Measurements from ENCODE around the gene SUCLG1.

The SUCLG1 gene

GRCh38 chr2:84491741-84492140, 32.7 kb upstream of the SUCLG1 start:
- no peak overlapping the region for H3K27ac ChIP-seq (ENCODE audit: extremely low read depth, low read depth, low read length)
- no peaks in the 10 kb centered on the region for H3K36me3 ChIP-seq (ENCODE audit: control insufficient read depth in 2 of 2, insufficient read depth in 1 of 2, low read length in 2 of 2)
- TF ChIP-seq ZNF658 (tag by site-specific recombination; IDR thresholded peaks at IDR 0.05) = no peak
- no peak for TF ChIP-seq ZNF521 (tag by site-specific recombination; IDR thresholded peaks at IDR 0.05)
- no peak for TF ChIP-seq YY2 (tag by site-specific recombination; IDR thresholded peaks at IDR 0.05)
- no peak for TF ChIP-seq KLF17 (tag by site-specific recombination; IDR thresholded peaks at IDR 0.05)
- TF ChIP-seq WT1 (tag by site-specific recombination; IDR thresholded peaks at IDR 0.05) = no peak
- no peak for TF ChIP-seq SP7 (tag by site-specific recombination; IDR thresholded peaks at IDR 0.05)
- TF ChIP-seq HOXA7 (CRISPR knock-in tag; IDR thresholded peaks at IDR 0.05; ENCODE audit: borderline replicate concordance) = no peak
- TF ChIP-seq ZFP3 (tag by site-specific recombination; IDR thresholded peaks at IDR 0.05; ENCODE audit: low read depth) = no peak
- no peak for TF ChIP-seq ZNF239 (tag by site-specific recombination; IDR thresholded peaks at IDR 0.05)
- TF ChIP-seq ZFP69B (tag by site-specific recombination; IDR thresholded peaks at IDR 0.05) = no peak
- no peak for TF ChIP-seq ZSCAN16 (tag by site-specific recombination; IDR thresholded peaks at IDR 0.05)
- no peak for TF ChIP-seq ZNF585B (tag by site-specific recombination; IDR thresholded peaks at IDR 0.05)
- H3K9me3 ChIP-seq (ENCODE audit: control insufficient read depth, insufficient read depth, low read depth, low read length) = no peaks in the 10 kb centered on the region
- no peaks in the 10 kb centered on the region for H3K4me1 ChIP-seq (ENCODE audit: control insufficient read depth, insufficient read depth, low read length)
- H3K4me3 ChIP-seq (ENCODE audit: low read depth, low read length) = no peak overlapping the region
- POLR2A ChIA-PET = no interaction called here
- CTCF ChIA-PET = interaction anchor here (0.6 to 1.7 kb wide), 3 partner anchors 10 to 563 kb away, joined by 3 to 7 read pairs (median 3); no protein-coding TSS in a partner anchor

- H3K9me3 ChIP-seq (ENCODE audit: control insufficient read depth, insufficient read depth, low read depth, low read length) = no peaks in the 10 kb centered on the region
- peaks cover 3% of the 10 kb centered on the region; the same call in 1 of the 2 replicates for H3K4me1 ChIP-seq (ENCODE audit: control insufficient read depth, insufficient read depth, low read length)
- ChIA-PET CTCF (interaction anchor here (0.6 to 1.7 kb wide), 5 partner anchors 9 to 564 kb away, joined by 3 to 7 read pairs (median 3); no protein-coding TSS in a partner anchor), POLR2A (no interaction called here)
- H3K4me3 ChIP-seq (ENCODE audit: low read depth, low read length) = no peak overlapping the region
- TF ChIP-seq ZNF623 (tag by site-specific recombination; IDR thresholded peaks at IDR 0.05) = no peak
- no peak for TF ChIP-seq PRDM10 (tag by site-specific recombination; IDR thresholded peaks at IDR 0.05)
- H3K36me3 ChIP-seq (ENCODE audit: control insufficient read depth in 2 of 2, insufficient read depth in 1 of 2, low read length in 2 of 2) = no peaks in the 10 kb centered on the region
- H3K27ac ChIP-seq (ENCODE audit: extremely low read depth, low read depth, low read length) = no peak overlapping the region
Measured at GRCh38 chr2:84491256-84491655, 32.2 kb upstream of the SUCLG1 start.

GRCh38 chr2:84487298-84487996, 28.4 kb upstream of the SUCLG1 start:
- H3K27ac ChIP-seq (ENCODE audit: extremely low read depth, low read depth, low read length) = no peak overlapping the region
- no peak overlapping the region for H3K4me3 ChIP-seq (ENCODE audit: low read depth, low read length)
- no peak for TF ChIP-seq ZBTB8A (tag by site-specific recombination; IDR thresholded peaks at IDR 0.05)
- no peak for TF ChIP-seq YY2 (tag by site-specific recombination; IDR thresholded peaks at IDR 0.05)
- TF ChIP-seq ZNF654 (tag by site-specific recombination; IDR thresholded peaks at IDR 0.05; ENCODE audit: low read depth) = no peak
- no peak for TF ChIP-seq ZNF529 (tag by site-specific recombination; IDR thresholded peaks at IDR 0.05; ENCODE audit: insufficient replicate concordance)
- no peak for TF ChIP-seq ZNF280C (tag by site-specific recombination; IDR thresholded peaks at IDR 0.05)
- TF ChIP-seq ZNF623 (tag by site-specific recombination; IDR thresholded peaks at IDR 0.05) = no peak
- TF ChIP-seq ZNF561 (tag by site-specific recombination; IDR thresholded peaks at IDR 0.05; ENCODE audit: borderline replicate concordance) = no peak
- no peak for TF ChIP-seq ZNF704 (tag by site-specific recombination; IDR thresholded peaks at IDR 0.05)
- no peak for TF ChIP-seq ZNF48 (tag by site-specific recombination; IDR thresholded peaks at IDR 0.05)
- ChIA-PET CTCF (interaction anchor here (0.6 kb wide), 1 partner anchor 147 kb away, joined by 3 read pairs; no protein-coding TSS in a partner anchor), POLR2A (no interaction called here)
- H3K36me3 ChIP-seq (ENCODE audit: control insufficient read depth in 2 of 2, insufficient read depth in 1 of 2, low read length in 2 of 2) = no peaks in the 10 kb centered on the region
- peaks cover 3% of the 10 kb centered on the region; the same call in 1 of the 2 replicates for H3K4me1 ChIP-seq (ENCODE audit: control insufficient read depth, insufficient read depth, low read length)
- no peaks in the 10 kb centered on the region for H3K9me3 ChIP-seq (ENCODE audit: control insufficient read depth, insufficient read depth, low read depth, low read length)

All from HEK293 (cell line).